GM20431 (cell line): ENCODE results near the gene FAM89B.

Experiments
- in situ Hi-C: fragments of 300-500 bp; cut with MseI, MboI; formaldehyde crosslinking; loops from one replicate; pipeline ENCODE4 v1.15.0; 2020; ENCODE audit warnings: low sequenced_read_pairs; ENCODE audit not compliant: unreplicated experiment

FAM89B gene

GRCh38 chr11:65538915-65539743, 33.2 kb upstream of the FAM89B start:
- in situ Hi-C loops = no loop called here

- in situ Hi-C loops = no loop called here
These were observed 32.5 kb upstream of the FAM89B start for GRCh38 chr11:65539744-65540289.

DNA sequence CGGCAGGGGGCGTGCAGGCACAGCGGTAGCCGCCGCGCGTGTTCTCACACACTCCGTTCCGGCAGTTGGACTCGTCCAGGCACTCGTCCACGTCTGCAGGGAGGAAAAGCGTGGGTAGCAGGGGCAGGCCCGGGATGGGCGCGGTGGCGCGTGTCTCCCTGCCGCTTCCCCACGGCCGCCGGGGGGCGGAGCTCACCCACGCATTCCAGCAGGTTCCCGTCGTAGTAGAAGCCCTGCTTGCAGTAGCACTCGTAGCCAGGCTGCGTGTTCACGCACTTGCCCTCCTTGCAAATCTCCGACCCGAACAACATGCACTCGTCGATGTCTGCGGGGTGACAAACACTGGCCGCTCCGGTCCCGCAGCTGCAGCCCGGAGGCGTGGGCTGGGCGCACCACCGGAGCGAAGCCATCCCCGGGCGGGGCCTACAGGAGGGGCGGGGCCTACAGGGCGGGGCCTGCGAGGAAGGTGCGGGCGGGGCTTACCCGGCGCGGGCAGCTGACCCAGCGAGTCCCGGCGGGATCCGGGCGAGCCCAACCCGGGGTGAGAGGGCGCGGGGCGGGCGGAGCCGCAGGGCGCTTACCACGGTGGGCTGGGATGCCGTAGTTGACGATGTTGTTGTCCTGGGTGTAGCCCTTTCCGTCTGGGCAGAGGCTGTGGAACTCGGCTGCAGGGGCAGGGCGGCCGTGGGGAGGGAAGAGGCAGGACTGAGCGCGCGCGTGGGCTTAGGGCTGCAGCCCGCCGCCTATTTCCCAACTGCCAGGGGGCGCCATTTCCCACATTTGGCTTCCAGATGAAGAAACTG, 31.8 kb upstream of the FAM89B start:
- in situ Hi-C loops = no loop called here

- in situ Hi-C loops = no loop called here
These were observed 31.0 kb upstream of the FAM89B start for GRCh38 chr11:65541093-65541982.

DNA sequence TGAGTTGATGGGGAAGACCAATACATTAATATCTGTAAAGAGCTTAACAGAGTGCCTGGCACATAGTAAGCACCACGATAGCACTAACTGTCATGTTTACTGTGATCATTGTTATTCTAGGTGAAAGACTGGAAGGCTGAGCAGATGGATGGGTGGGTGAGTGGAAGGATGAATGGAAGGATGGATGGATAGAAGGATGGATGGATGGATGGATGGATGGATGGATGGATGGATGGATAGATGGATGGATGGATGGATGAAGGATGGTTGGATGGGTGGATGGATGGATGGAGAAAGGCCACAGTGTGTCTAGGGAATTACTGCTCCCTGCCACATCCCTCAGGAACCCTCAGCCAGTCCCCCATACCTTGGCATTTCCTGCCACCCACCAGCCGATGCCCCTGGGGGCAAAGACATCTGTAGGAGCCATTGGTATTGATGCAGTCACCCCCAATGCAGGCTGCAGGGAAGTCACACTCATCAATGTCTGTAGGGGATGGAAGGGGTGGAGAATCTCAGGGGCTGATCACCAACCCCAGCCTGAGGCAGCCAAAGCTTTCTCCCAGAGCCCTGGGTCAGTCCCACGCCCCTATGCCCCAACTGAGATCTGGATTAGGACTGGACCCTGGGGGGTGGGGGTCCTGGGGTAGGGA, 29.5 kb upstream of the FAM89B start:
- in situ Hi-C loops = no loop called here

- in situ Hi-C loops = no loop called here
These were observed 26.5 kb upstream of the FAM89B start for GRCh38 chr11:65545853-65546216.

DNA sequence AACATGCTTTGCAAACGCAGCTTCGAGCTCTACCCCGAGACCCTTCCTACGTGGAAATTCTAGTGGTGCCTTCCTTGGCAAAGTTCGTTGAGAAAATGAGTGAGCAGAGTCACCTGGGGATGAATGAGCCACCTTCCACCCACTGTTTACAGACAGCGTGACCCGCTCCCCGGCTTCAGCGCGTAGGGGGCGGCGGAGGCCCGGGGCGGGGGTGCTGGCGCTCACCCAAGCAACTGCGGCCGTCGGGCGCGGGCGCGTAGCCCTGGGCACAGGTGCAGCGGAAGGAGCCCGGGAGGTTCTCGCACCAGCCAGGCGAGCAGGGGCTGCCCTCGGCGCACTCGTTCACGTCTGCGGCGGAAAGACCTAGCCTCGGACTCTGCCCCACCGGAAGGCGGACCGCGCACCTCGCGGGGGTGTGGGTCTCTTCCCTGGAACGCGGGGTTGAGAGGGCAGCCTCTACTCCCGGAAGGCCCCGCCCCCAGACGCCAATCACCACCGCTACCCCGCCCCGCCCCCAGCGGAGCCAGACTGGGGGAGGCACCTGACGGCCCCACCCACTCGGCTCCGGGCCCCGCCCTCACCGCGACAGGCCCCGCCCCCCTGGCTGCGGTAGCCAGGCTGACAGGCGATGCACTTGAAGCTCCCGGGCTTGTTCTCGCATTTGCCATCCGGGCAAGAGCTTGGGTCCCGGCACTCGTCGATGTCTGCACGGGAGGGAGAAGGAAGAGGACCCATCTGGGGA, 25.9 kb upstream of the FAM89B start:
- in situ Hi-C loops = no loop called here

GRCh38 chr11:65547446-65548125, 24.8 kb upstream of the FAM89B start:
- in situ Hi-C loops = no loop called here

DNA sequence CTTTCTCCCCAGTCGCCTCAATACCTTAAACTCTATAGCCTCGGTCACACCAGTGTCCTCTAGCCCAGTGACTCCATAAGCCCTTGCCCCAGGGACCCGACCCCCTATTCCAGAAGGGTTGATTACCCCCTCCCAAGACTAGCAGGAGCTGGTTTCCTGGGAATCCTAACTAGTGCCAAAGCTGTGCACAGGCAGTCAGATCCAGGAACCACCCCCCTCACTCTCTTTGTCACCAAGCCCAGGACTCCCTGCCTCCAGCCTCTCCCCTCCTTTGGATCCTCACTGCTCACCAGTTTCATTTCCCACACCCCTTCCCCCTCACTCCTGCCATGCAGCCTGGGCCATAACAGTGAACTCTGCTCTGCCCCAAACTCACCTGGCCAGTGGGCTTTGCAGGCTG, 23.9 kb upstream of the FAM89B start:
- in situ Hi-C loops = no loop called here

- in situ Hi-C loops = no loop called here
These were observed 23.2 kb upstream of the FAM89B start for GRCh38 chr11:65549096-65549495.

DNA sequence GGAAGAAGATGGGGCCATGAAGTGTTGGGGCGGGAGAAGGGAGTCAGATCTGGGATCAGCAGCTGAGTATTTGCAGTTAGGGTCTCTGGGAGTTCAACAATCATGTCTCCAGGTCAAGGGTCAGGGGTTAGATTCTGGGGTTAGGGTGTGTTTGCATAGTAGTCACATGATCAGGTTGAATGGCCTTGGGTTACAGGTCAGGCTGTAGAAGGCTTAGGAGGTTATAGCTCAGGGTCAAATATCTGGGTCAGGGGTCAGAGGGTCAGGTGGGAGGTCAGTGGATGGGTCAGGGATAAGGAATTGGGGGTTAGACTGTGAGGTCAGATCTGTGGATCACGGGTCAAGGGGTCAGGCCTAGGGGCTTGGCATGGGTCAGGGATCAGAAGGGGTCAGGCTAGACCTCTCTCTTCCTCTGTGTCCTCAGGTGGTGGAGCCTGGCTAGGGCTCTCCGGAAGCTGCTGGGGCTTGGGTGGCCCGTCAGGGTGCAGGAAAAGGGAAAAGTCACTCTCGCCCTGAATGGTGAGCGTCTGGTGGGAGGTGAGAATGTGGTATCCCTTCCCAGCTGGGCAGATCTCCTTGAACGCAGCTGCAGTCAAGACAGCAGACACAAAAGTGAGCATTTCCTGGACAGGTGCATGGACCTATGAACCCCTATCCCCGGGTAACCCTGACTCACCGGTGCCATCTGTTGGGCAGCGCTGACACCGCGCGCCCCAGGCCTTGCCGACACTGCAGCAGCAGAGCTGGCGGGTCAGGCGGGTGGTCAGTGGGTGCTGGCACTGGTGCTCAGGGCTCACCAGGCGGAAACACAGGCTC, 20.6 kb upstream of the FAM89B start:
- in situ Hi-C loops = no loop called here

DNA sequence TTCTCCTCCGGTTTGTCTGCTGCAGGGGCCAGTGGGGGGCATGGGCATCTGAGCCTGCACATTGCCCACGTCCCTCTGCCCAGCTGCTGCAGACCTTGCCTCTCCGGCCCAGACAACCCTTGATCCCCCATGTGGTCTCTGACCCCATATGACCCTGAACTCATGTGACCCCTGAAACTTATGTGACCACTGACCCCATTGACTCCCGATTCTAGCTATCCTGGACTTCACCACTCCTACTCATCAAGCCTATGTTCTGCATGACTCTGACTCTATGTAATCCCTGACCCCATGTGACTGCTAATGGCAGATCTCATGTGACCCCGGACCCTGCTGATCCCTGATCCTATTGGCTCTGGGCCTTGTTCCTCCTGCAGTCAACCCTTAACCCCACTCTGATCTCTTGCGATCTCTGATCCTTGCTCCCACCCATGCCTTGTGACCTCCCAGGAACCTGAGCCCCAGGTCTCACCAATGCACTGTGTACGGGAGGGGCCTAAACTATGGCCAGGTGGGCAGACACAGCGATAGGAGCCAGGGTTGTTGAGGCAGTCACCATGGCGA, 19.9 kb upstream of the FAM89B start:
- in situ Hi-C loops = no loop called here

GRCh38 chr11:65553301-65554001, 18.9 kb upstream of the FAM89B start:
- in situ Hi-C loops = no loop called here

DNA sequence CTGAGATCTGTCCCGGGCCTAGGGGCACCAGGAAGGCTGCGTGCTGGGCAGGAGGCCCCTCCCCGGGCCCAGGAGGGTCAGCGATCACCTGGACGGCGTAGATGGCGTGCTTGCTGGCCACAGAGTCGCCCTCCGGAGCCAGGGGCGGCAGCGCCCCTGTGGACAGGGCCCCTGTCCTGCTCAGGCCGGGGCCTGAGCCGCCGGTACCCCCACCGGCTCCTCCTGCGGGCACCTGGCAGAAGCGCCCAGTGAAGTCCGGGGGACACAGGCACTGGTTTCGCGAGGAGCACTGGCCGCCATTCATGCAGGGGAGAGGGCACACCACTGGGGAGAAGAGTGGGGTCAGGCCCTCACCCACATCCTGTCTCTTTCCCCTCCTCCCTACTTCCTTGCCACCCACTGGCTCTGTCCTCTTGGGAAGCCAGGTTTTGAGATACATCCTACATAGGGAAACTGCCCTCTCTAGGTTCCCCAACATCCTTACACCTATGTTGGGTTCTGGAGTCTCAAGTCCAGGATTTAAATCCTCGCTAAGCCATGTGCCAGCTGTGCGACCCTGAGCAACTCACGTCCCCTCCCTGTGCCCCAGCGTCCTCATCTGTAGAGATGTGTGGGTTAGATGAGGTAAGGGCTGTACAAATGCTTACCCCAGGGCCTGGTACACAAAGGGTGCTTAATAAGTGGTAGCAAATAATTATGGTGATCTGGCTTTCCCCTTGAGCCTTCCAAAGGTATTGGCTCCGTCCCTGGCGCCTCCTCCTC, 18.1 kb upstream of the FAM89B start:
- in situ Hi-C loops = no loop called here

DNA sequence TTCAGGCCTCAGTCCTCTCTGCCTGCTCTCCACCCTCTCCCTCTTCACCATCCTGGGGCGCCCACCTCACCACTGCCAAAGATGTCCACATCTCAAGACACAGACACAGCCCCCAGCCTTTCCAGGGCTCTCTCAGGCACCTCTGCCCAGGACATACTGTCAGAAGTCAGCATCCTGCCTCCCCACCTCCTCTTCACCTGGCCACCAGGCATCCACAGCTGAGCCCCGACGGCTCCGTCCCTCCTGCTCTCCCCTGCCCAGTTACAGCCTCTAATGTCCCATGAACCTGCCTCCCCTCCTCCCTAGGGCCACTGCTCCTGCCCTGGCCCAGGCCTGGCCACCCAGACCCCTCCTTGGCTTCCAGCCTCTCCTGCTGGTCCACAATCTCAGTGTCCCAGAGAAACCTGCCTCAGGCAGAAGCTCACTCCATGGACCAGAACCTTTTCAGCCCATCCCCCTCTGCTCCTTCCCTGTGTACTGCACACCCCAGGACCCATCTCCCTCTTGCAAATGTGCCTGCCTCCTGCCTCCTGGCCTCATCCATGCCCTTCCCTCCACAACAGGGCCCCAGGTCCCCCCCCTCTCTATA, 17.4 kb upstream of the FAM89B start:
- in situ Hi-C loops = no loop called here
